ENCODE data around the gene RHOBTB1.

- TF ChIP-seq GABPA (IDR thresholded peaks at IDR 0.05 in 1 of 2, conservative IDR thresholded peaks at IDR 0.05 in 1 of 2) (no peak), CTCF (IDR thresholded peaks at IDR 0.05; ENCODE audit: low read depth, low read length, missing input control) (no peak), TAF1 (conservative IDR thresholded peaks at IDR 0.05) (no peak), HNF4G (IDR thresholded peaks at IDR 0.05) (no peak), REST (IDR thresholded peaks at IDR 0.05) (no peak), YY1 (IDR thresholded peaks at IDR 0.05) (no peak), FOXA1 (IDR thresholded peaks at IDR 0.05) (no peak), SP1 (IDR thresholded peaks at IDR 0.05) (no peak), HNF4A (conservative IDR thresholded peaks at IDR 0.05) (no peak), RXRA (IDR thresholded peaks at IDR 0.05) (no peak), RAD21 (IDR thresholded peaks at IDR 0.05) (no peak)
- TF ChIP-seq, protein P1, sequence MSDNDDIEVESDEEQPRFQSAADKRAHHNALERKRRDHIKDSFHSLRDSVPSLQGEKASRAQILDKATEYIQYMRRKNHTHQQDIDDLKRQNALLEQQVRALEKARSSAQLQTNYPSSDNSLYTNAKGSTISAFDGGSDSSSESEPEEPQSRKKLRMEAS (IDR thresholded peaks at IDR 0.05): no peak
Measured at GRCh38 chr10:60896033-60896432, 48.0 kb downstream of the RHOBTB1 start.

Data from liver (tissue), 3 donors.